ENCODE results near the gene OGDH.

OGDH gene

GRCh38 chr7:44738876-44739665, 132.6 kb downstream of the OGDH start:
- no peak for DNase-seq

GRCh38 chr7:44740055-44740454, 133.6 kb downstream of the OGDH start:
- DNase-seq = no peak

- DNase-seq = no peak
Observed at GRCh38 chr7:44743750-44744149, 137.3 kb downstream of the OGDH start.

GRCh38 chr7:44748045-44748947, 141.9 kb downstream of the OGDH start, which contains the start of gene ZMIZ2:
ZMIZ2 (plus strand) TSS chr7:44748847; CDS start chr7:44756250, 7,403 bp downstream.
- peak; percentile 91 to 96 for DNase-seq

GRCh38 chr7:44748948-44749731, 142.7 kb downstream of the OGDH start:
- DNase-seq = no peak

- DNase-seq = no peak
Observed at GRCh38 chr7:44749992-44750391, 143.6 kb downstream of the OGDH start.

GRCh38 chr7:44750424-44750823, 144.0 kb downstream of the OGDH start:
- DNase-seq = no peak

- DNase-seq = no peak
Observed at GRCh38 chr7:44750921-44751571, 144.6 kb downstream of the OGDH start.

- DNase-seq = no peak
Observed at GRCh38 chr7:44752822-44753221, 146.4 kb downstream of the OGDH start.

GRCh38 chr7:44754802-44755697, 148.6 kb downstream of the OGDH start:
- DNase-seq = no peak

GRCh38 chr7:44755698-44756627, 149.5 kb downstream of the OGDH start:
- no peak for DNase-seq

- DNase-seq = no peak
Observed at GRCh38 chr7:44756904-44757303, 150.5 kb downstream of the OGDH start.

GRCh38 chr7:44757311-44757710, 150.9 kb downstream of the OGDH start:
- DNase-seq = peak in 1 of 2 donors; percentile 52

- no peak for DNase-seq
Observed at GRCh38 chr7:44757739-44758138, 151.3 kb downstream of the OGDH start.
